Measurements from ENCODE around the gene HOXA2. TPM values are rescaled to one million over a fixed set of nuclear protein-coding genes. Genes with fewer than 3 reads are reported as not detected.

HOXA2 gene
- total RNA-seq, 1 donor from 2014 or later: 1.1 TPM

DNA sequence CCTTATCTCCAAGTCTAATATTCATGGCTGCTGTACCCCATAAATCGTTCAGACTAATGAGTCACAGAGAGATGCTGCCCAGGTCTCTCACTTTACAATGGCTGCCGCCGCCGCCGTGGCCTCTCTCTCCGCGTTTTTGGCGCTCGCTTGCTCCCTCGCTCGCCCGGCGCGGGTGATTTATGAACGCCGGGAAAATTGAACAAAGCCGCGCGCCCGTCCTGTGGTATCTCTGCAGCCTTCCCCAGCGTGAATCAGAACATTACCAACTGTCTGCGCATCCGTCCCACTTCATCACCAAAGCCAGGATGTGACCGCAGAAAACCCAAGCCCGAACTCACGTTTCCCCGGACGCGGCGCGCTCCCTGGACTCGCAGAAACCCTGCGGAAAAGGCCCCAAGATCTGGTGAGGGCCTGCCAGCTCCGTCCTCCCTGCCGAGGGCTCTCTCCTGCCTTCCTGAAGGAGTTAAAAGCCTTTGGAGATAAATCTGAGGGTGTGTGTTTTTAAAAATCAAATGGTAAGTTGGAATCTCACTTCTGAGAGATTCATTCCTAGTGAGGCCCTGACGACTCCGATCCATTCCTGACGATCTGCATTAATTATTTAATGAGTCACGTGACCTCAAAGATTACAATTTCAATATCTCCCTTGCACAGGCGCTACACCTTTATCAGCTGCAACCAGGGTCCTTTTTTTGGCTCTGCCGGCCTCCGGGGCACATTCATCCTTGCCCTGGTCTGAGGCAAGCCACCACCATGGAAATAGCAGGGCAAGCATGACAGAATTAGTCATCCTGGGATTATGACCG is 21.8 kb upstream of the HOXA2 start:
- Mint-ChIP-seq H3K27me3 (ENCODE audit: unreplicated experiment) (peaks cover 41% of the 10 kb centered on the region), H3K9me3 (ENCODE audit: unreplicated experiment) (no peaks in the 10 kb centered on the region), H3K4me3 (ENCODE audit: unreplicated experiment) (peak overlapping the region; percentile 19), H3K4me1 (ENCODE audit: unreplicated experiment) (peaks cover 34% of the 10 kb centered on the region), H3K27ac (ENCODE audit: unreplicated experiment) (no peak overlapping the region), H3K36me3 (ENCODE audit: low read depth, unreplicated experiment) (no peaks in the 10 kb centered on the region)
- DNase-seq (ENCODE audit: low spot score): no peak
- TF ChIP-seq, protein P1, sequence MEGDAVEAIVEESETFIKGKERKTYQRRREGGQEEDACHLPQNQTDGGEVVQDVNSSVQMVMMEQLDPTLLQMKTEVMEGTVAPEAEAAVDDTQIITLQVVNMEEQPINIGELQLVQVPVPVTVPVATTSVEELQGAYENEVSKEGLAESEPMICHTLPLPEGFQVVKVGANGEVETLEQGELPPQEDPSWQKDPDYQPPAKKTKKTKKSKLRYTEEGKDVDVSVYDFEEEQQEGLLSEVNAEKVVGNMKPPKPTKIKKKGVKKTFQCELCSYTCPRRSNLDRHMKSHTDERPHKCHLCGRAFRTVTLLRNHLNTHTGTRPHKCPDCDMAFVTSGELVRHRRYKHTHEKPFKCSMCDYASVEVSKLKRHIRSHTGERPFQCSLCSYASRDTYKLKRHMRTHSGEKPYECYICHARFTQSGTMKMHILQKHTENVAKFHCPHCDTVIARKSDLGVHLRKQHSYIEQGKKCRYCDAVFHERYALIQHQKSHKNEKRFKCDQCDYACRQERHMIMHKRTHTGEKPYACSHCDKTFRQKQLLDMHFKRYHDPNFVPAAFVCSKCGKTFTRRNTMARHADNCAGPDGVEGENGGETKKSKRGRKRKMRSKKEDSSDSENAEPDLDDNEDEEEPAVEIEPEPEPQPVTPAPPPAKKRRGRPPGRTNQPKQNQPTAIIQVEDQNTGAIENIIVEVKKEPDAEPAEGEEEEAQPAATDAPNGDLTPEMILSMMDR (IDR thresholded peaks at IDR 0.05; ENCODE audit: unreplicated experiment): no peak

DNA sequence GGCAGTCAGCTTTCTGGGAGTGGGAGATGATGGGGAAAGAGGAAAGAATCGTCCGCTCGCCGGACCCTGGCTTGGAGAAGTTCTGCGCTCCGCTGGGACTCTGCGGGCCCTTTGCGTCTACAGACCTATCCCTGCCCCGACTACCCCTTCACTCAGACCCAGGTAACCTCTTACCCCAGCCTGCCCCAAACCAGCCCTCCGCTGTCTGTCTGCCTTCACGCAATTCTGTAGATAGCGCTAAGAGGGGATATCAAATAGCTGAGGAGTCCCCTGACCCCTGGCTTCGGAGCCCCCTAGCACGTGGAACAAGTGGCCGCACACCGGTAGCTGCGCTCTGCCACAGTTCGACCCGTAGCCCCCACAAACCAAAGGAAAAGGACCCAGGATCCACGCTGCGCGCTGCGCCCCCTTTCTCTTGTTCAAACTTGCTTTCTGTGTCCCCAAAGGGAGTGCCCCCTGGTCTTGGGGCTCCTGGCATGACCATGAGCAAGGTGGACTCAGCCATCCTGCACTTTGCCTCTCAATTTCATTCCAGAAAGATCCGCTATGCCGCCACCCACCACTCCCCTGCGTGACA is 21.1 kb upstream of the HOXA2 start:
- H3K27ac Mint-ChIP-seq (ENCODE audit: unreplicated experiment): no peak overlapping the region

DNA sequence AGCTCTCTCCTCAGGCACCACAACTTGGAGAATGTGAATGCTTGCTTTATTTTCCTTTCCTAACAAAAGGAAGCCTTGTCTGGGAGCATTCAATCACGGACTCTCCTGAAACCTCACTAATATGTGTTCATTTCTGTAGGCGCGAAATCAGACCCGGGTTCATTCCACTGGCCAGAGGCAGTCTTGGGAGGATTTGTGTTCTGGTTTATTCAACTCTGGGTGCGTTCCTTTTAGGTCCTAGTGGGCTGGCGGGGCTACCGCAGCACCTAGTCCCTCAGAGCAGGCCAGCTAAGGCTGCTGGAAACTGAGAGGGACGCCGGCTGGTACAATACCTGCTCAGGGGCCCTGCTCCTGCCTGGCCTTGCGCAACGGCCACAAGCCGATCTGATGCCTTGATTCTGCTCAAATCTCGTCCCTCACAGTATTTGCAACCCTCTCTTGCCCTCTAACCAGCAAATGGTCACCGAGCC is 20.6 kb upstream of the HOXA2 start:
- Mint-ChIP-seq H3K27ac (ENCODE audit: unreplicated experiment) (no peak overlapping the region), H3K4me1 (ENCODE audit: unreplicated experiment) (peaks cover 34% of the 10 kb centered on the region), H3K27me3 (ENCODE audit: unreplicated experiment) (peaks cover 39% of the 10 kb centered on the region), H3K4me3 (ENCODE audit: unreplicated experiment) (no peak overlapping the region), H3K36me3 (ENCODE audit: low read depth, unreplicated experiment) (no peaks in the 10 kb centered on the region), H3K9me3 (ENCODE audit: unreplicated experiment) (no peaks in the 10 kb centered on the region)
- DNase-seq (ENCODE audit: low spot score): no peak
- TF ChIP-seq, protein P1 (IDR thresholded peaks at IDR 0.05; ENCODE audit: unreplicated experiment): no peak

More for the DNA sequence above, 21.1 kb upstream of the HOXA2 start:
- peak overlapping the region; percentile 19 for H3K4me3 Mint-ChIP-seq (ENCODE audit: unreplicated experiment)
- DNase-seq (ENCODE audit: low spot score): no peak
- peaks cover 31% of the 10 kb centered on the region for H3K4me1 Mint-ChIP-seq (ENCODE audit: unreplicated experiment)
- no peaks in the 10 kb centered on the region for H3K9me3 Mint-ChIP-seq (ENCODE audit: unreplicated experiment)
- TF ChIP-seq, protein P1 (IDR thresholded peaks at IDR 0.05; ENCODE audit: unreplicated experiment): no peak
- H3K36me3 Mint-ChIP-seq (ENCODE audit: low read depth, unreplicated experiment): no peaks in the 10 kb centered on the region
- peaks cover 41% of the 10 kb centered on the region for H3K27me3 Mint-ChIP-seq (ENCODE audit: unreplicated experiment)

DNA sequence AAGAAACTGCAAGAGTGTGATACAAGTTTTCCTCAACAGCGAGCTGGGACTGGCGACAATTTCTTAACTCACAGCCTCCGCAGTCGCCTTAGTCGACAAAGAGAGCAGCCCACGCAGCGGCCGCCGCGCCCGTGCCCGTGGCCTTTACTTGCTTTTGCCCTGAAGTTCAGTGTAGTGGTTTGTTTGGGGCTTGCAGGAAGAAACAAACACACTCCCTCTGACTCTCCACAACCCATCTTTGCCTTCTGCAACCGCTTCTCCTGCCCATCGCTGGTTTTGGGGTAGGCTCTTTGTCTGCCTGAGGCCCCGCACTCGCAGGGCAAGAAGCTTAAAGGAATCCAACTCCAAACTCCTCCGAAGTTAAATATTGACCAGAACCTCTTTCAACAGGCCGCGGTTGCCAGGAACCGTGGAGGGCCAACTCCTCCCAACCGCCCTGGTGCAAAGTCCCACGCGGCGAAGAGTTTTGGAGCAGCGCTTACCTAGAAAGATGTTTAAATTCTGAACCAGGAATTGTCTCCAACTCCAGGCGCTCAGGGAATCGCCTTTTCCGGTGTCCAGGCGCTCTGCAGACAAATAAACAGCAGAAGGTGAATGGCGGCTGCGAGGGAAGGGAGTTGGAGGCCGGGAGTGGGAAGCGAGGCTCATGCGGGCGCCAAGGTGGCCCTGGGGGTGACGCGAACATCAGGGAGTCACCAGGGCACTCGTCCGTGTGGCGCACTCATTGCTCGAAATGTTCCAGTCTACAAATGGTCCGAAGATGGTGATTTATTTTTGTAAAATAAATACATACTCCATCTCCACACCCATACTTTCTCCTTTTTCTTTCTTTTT is 19.8 kb upstream of the HOXA2 start:
- peak overlapping the region; percentile 23 for H3K4me3 Mint-ChIP-seq (ENCODE audit: unreplicated experiment)
- no peaks in the 10 kb centered on the region for H3K36me3 Mint-ChIP-seq (ENCODE audit: low read depth, unreplicated experiment)
- H3K9me3 Mint-ChIP-seq (ENCODE audit: unreplicated experiment): no peaks in the 10 kb centered on the region
- DNase-seq (ENCODE audit: low spot score): no peak
- peak overlapping the region; percentile 14 for H3K27ac Mint-ChIP-seq (ENCODE audit: unreplicated experiment)
- peaks cover 43% of the 10 kb centered on the region for H3K27me3 Mint-ChIP-seq (ENCODE audit: unreplicated experiment)
- TF ChIP-seq, protein P1 (IDR thresholded peaks at IDR 0.05; ENCODE audit: unreplicated experiment): no peak
- H3K4me1 Mint-ChIP-seq (ENCODE audit: unreplicated experiment): peaks cover 37% of the 10 kb centered on the region
